ENCODE data around the gene ARTN.

DNA sequence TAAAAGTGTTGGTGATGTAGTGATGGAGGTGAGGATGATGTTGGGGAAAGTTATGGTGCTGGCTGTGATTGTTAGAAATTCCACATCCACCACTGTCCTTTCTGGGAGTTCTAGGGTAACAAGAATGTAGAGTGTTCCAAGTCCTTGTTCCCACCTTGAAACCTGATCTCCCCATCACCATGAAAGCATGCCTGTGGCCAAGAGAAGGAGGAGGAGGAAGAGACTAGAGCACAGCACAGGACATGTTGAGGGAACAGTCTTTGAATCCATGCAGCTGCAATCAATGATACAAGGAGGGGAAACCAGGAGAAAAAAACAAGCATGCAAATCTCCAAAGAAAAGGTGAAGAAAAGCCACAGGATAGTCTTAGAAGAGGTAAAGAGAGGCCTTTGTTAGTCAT lies 45.9 kb upstream of the ARTN start:
- TF ChIP-seq, protein P1, sequence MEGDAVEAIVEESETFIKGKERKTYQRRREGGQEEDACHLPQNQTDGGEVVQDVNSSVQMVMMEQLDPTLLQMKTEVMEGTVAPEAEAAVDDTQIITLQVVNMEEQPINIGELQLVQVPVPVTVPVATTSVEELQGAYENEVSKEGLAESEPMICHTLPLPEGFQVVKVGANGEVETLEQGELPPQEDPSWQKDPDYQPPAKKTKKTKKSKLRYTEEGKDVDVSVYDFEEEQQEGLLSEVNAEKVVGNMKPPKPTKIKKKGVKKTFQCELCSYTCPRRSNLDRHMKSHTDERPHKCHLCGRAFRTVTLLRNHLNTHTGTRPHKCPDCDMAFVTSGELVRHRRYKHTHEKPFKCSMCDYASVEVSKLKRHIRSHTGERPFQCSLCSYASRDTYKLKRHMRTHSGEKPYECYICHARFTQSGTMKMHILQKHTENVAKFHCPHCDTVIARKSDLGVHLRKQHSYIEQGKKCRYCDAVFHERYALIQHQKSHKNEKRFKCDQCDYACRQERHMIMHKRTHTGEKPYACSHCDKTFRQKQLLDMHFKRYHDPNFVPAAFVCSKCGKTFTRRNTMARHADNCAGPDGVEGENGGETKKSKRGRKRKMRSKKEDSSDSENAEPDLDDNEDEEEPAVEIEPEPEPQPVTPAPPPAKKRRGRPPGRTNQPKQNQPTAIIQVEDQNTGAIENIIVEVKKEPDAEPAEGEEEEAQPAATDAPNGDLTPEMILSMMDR (IDR thresholded peaks at IDR 0.05; ENCODE audit: low read depth, low read length), result no peak
- TF ChIP-seq POLR2A (IDR thresholded peaks at IDR 0.05; ENCODE audit: extremely low read depth, insufficient read length) (no peak), MYC (IDR thresholded peaks at IDR 0.05; ENCODE audit: low read depth, low read length) (no peak)
- TF ChIP-seq, protein P2, sequence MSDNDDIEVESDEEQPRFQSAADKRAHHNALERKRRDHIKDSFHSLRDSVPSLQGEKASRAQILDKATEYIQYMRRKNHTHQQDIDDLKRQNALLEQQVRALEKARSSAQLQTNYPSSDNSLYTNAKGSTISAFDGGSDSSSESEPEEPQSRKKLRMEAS (IDR thresholded peaks at IDR 0.05; ENCODE audit: low read depth, low read length), result no peak
